HepG2 (cell line): ENCODE data around the gene WDR93. TPM values are rescaled to one million over a fixed set of nuclear protein-coding genes. Genes with fewer than 3 reads are reported as not detected.

Experiments used
- ARID5B ChIP-seq: IDR thresholded peaks from 2 replicates; pipeline ENCODE4 v1.4.0; 2020; ENCODE audit warnings: mild to moderate bottlenecking, missing genetic modification reagents
- BCL6 ChIP-seq: IDR thresholded peaks from 2 replicates; pipeline ENCODE4 v1.6.1; 2016; ENCODE audit warnings: missing genetic modification reagents, missing compliant biosample characterization
- CHCHD3 ChIP-seq: sonication (generic); formaldehyde crosslinking; IDR thresholded peaks from 2 replicates; pipeline ENCODE4 v1.8.0; 2022; ENCODE audit warnings: mild to moderate bottlenecking, missing genetic modification reagents, moderate library complexity
- FOXA3 ChIP-seq: IDR thresholded peaks from 2 replicates; pipeline ENCODE4 v1.6.1; 2016; ENCODE audit warnings: missing genetic modification reagents, missing compliant biosample characterization
- FOXP4 ChIP-seq: sonication (generic); formaldehyde crosslinking; IDR thresholded peaks from 2 replicates; pipeline ENCODE4 v1.4.0; 2020; ENCODE audit warnings: missing genetic modification reagents
- GATA4 ChIP-seq: sonication (generic); IDR thresholded peaks from 2 replicates; pipeline ENCODE4 v1.6.1; 2016; ENCODE audit warnings: antibody characterized with exemption, low read depth, borderline replicate concordance
- IRX3 ChIP-seq: sonication (generic); formaldehyde crosslinking; IDR thresholded peaks from 2 replicates; pipeline ENCODE4 v1.8.1; 2023; ENCODE audit warnings: mild to moderate bottlenecking, low read depth, missing genetic modification reagents, borderline replicate concordance
- NFIC ChIP-seq: IDR thresholded peaks from 2 replicates; pipeline ENCODE4 v1.6.1; 2012; ENCODE audit warnings: mild to moderate bottlenecking, low read length, inconsistent platforms
- NR2F6 ChIP-seq, 2 experiments: IDR thresholded peaks; 2 replicates each; pipeline ENCODE4 v1.6.1; 2016; ENCODE audit warnings: antibody characterized with exemption in 1 of 2, mild to moderate bottlenecking in 1 of 2
- PAXIP1 ChIP-seq: sonication (generic); formaldehyde crosslinking; conservative IDR thresholded peaks from 2 replicates; pipeline ENCODE4 v1.4.0; 2020; ENCODE audit warnings: mild to moderate bottlenecking, missing genetic modification reagents, moderate library complexity
- PHB2 ChIP-seq: fragments of 450-650 bp; IDR thresholded peaks from 2 replicates; pipeline ENCODE4 v1.6.1; 2018; ENCODE audit not compliant: partially characterized antibody
- SIN3B ChIP-seq: fragments of 150-350 bp; IDR thresholded peaks from 2 replicates; pipeline ENCODE4 v1.6.1; 2014; ENCODE audit warnings: low read length
- TEAD3 ChIP-seq: optimal IDR thresholded peaks from 2 replicates; pipeline ENCODE3; 2016; ENCODE audit warnings: borderline replicate concordance
- YY1 ChIP-seq: IDR thresholded peaks from 2 replicates; pipeline ENCODE4 v1.6.1; 2011; ENCODE audit warnings: low read length, low read depth, moderate library complexity, mild to moderate bottlenecking; ENCODE audit not compliant: insufficient read depth, insufficient replicate concordance
- ZGPAT ChIP-seq: IDR thresholded peaks from 2 replicates; pipeline ENCODE4 v1.6.1; 2016; ENCODE audit warnings: mild to moderate bottlenecking
- ZNF143 ChIP-seq: sonication (generic); formaldehyde crosslinking; IDR thresholded peaks from 2 replicates; pipeline ENCODE4 v1.4.0; 2020; ENCODE audit warnings: missing genetic modification reagents
- ZNF580 ChIP-seq: IDR thresholded peaks from 2 replicates; pipeline ENCODE4 v1.6.1; 2016; ENCODE audit warnings: low read depth, borderline replicate concordance
- ZNF879 ChIP-seq: sonication (generic); formaldehyde crosslinking; IDR thresholded peaks from 2 replicates; pipeline ENCODE4 v1.8.1; 2023; ENCODE audit warnings: missing genetic modification reagents
- polyA plus RNA-seq, 8 experiments: library from polyadenylated mRNA; depleted of rRNA in 3 of 8; stranded (reverse) in 7 of 8; unstranded in 1 of 8; fragments of >200 nt; fragmentation: Illumina TruSeq in 4 of 8; extraction: Trizol in 4 of 8; gene quantifications; 2 replicates each; pipeline versions ENCODE4 v1.2.1 to v1.2.3, GENCODE V29; 2011 to 2016; ENCODE audit warnings: low read depth in 4 of 8, missing spikeins in 1 of 8, mixed read lengths in 1 of 8; ENCODE audit not compliant: insufficient read depth in 1 of 8
- total RNA-seq, 5 experiments: library from RNA; depleted of rRNA; stranded (reverse); fragments of >200 nt; fragmentation: Illumina TruSeq; extraction: Trizol; gene quantifications; 2 replicates each; pipeline ENCODE4 v1.2.3, GENCODE V29; 2016; ENCODE audit warnings: low read depth in 1 of 5

The WDR93 gene
- total and polyA plus RNA-seq, 2 of the 13 experiments (the other 11 are each of a cell fraction or from before 2014, with no cell fraction given), result 0.07 TPM; not detected in 1

- no peak for TF ChIP-seq CHCHD3 (CRISPR knock-in tag)
- TF ChIP-seq NFIC, result no peak
- TF ChIP-seq ZNF879 (CRISPR knock-in tag), result no peak
- TF ChIP-seq ZNF143 (CRISPR knock-in tag), result no peak
- TF ChIP-seq GATA4, result no peak
- TF ChIP-seq PAXIP1, result peak; percentile 31; the same call in 1 of the 2 replicates
- peak; percentile 33 for TF ChIP-seq NR2F6 (IDR thresholded peaks at IDR 0.05)
- TF ChIP-seq NR2F6 (CRISPR knock-in tag; IDR thresholded peaks at IDR 0.05), result peak; percentile 70
- TF ChIP-seq IRX3, result no peak
- TF ChIP-seq YY1, result peak; percentile 61
- TF ChIP-seq ARID5B (CRISPR knock-in tag), result peak; percentile 75
- peak; percentile 34; the same call in 1 of the 2 replicates for TF ChIP-seq FOXP4 (CRISPR knock-in tag)
- TF ChIP-seq ZGPAT, result peak; percentile 32; the same call in 1 of the 2 replicates
- peak; percentile 97 for TF ChIP-seq TEAD3 (CRISPR knock-in tag)
- TF ChIP-seq ZNF580 (CRISPR knock-in tag), result peak; percentile 40; the same call in 1 of the 2 replicates
- no peak for TF ChIP-seq PHB2
- no peak for TF ChIP-seq SIN3B
- TF ChIP-seq FOXA3, result 0 out of 2 replicates have a peak, but pooled peaks have one; percentile 21
- peak; percentile 90 for TF ChIP-seq BCL6
Observed at GRCh38 chr15:89781891-89782618, 91.4 kb downstream of the WDR93 start (continued).
